ENCODE results near the gene CYP11A1.

The CYP11A1 gene

GRCh38 chr15:74394090-74394846, 26.8 kb upstream of the CYP11A1 start:
- no peak for DNase-seq (ENCODE audit: low read depth in 1 of 2, low spot score in 1 of 2)
- H3K4me3 ChIP-seq (replicated peaks; ENCODE audit: insufficient read depth, low read length): no peak overlapping the region
- no peak for TF ChIP-seq CTCF (IDR thresholded peaks at IDR 0.05; ENCODE audit: insufficient read depth, low read length)
- no peak for TF ChIP-seq SPI1 (IDR thresholded peaks at IDR 0.05; ENCODE audit: borderline replicate concordance, low read depth)
- TF ChIP-seq GABPA (IDR thresholded peaks at IDR 0.05; ENCODE audit: low read depth): no peak
- no peak for TF ChIP-seq REST (IDR thresholded peaks at IDR 0.05; ENCODE audit: insufficient replicate concordance, low read depth)
- TF ChIP-seq POLR2AphosphoS5 (IDR thresholded peaks at IDR 0.05; ENCODE audit: low read depth): no peak
- no peak overlapping the region for H3K27ac ChIP-seq (replicated peaks)
- no peaks in the 10 kb centered on the region for H3K27me3 ChIP-seq (ENCODE audit: insufficient read depth, poor library complexity, severe bottlenecking)

DNA sequence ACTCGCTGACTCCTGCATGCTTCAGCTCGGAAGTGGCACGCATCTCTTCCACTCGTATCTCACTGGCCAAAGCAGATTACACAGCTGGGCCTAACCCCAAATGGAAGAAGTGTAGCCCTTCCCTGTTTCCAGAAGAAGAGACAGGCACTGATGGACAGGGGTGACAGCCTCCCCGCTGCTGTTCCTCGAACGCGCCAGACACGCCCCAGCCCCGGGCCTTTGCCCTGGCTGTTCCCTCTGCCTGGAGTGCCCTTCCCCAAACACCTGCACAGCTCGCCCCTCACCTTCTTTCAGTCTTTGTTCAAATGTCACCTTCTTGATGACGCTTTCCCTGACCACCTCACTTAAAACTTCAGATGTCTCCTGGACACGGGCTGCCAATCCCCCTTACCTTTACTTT, 26.0 kb upstream of the CYP11A1 start:
- no peak for TF ChIP-seq REST (IDR thresholded peaks at IDR 0.05; ENCODE audit: insufficient replicate concordance, low read depth)
- no peak for TF ChIP-seq SPI1 (IDR thresholded peaks at IDR 0.05; ENCODE audit: borderline replicate concordance, low read depth)
- no peak for TF ChIP-seq CTCF (IDR thresholded peaks at IDR 0.05; ENCODE audit: insufficient read depth, low read length)
- no peak for TF ChIP-seq GABPA (IDR thresholded peaks at IDR 0.05; ENCODE audit: low read depth)
- TF ChIP-seq POLR2AphosphoS5 (IDR thresholded peaks at IDR 0.05; ENCODE audit: low read depth): no peak
- Histone ChIP-seq H3K27me3 (ENCODE audit: insufficient read depth, poor library complexity, severe bottlenecking) (no peaks in the 10 kb centered on the region), H3K4me3 (replicated peaks; ENCODE audit: insufficient read depth, low read length) (no peak overlapping the region), H3K27ac (replicated peaks) (no peak overlapping the region)
- DNase-seq (ENCODE audit: low read depth in 1 of 2, low spot score in 1 of 2): no peak

- Histone ChIP-seq H3K4me3 (replicated peaks; ENCODE audit: insufficient read depth, low read length) (no peak overlapping the region), H3K27ac (replicated peaks) (no peak overlapping the region), H3K27me3 (ENCODE audit: insufficient read depth, poor library complexity, severe bottlenecking) (no peaks in the 10 kb centered on the region)
- DNase-seq (ENCODE audit: low read depth in 1 of 2, low spot score in 1 of 2): no peak
- TF ChIP-seq CTCF (IDR thresholded peaks at IDR 0.05; ENCODE audit: insufficient read depth, low read length) (no peak), POLR2AphosphoS5 (IDR thresholded peaks at IDR 0.05; ENCODE audit: low read depth) (no peak), REST (IDR thresholded peaks at IDR 0.05; ENCODE audit: insufficient replicate concordance, low read depth) (no peak), GABPA (IDR thresholded peaks at IDR 0.05; ENCODE audit: low read depth) (no peak), SPI1 (IDR thresholded peaks at IDR 0.05; ENCODE audit: borderline replicate concordance, low read depth) (no peak)
Observed at GRCh38 chr15:74392902-74393301, 25.5 kb upstream of the CYP11A1 start.

Data from HL-60 (cell line).